GM19099 (cell line): Measurements from ENCODE around the gene KPNA5.

Source experiments
- POLR2A ChIP-seq: IDR thresholded peaks from 3 replicates; pipeline ENCODE4 v1.6.1; 2011; ENCODE audit warnings: low read depth; ENCODE audit not compliant: insufficient read length; ENCODE audit errors: extremely low read depth

Gene KPNA5

DNA sequence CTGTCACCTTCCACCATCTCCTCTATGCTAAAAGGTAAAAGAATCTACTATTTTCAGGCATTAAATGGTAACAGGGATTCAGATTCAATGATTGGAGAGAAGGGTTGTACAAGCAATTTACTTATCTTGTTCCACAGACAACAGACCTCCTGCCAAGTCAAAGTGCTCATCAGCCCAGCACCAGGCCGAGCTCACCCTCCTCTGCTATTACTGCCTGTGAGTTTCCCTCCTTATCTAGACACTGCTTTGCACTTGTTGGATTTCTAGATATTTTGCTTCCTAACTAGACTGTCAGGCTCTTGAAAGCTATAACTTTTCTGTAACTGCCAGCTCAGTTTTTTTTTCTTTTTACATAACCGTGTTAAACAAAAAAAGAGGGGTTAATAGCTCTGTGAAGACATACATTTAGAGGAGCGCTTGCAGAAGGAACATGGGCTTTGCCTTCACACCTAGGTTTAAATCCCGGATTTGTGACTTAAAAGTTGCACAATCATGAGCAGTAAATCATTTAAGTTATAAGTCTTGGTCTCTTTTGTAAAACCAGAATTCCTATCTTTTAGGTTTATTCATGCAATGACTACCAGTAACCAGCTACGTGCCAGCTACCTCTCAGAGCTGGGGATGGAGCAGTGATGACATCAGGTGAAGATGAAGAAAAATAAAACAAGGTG is 85.6 kb downstream of the KPNA5 start:
- TF ChIP-seq POLR2A = no peak

GRCh38 chr6:116767715-116768114 is 86.7 kb downstream of the KPNA5 start:
- no peak for TF ChIP-seq POLR2A

DNA sequence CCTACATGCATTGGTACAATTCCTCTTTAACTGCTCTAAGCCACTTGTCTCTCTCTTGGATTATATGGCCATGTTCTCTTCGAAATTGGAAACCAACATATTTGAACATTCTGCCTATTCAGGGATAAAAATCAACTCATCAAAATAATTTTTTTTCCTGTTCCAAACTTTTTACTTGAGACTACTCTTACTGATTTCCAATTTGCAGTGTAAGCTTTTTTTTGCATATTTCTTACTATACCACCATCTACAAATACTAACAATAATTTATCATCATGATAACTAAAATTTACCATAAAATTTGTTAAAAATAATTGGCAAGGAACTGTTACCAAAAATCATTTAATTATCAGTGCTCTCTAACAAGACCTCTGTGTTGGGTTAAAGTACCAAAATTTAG is 91.4 kb downstream of the KPNA5 start:
- no peak for TF ChIP-seq POLR2A

DNA sequence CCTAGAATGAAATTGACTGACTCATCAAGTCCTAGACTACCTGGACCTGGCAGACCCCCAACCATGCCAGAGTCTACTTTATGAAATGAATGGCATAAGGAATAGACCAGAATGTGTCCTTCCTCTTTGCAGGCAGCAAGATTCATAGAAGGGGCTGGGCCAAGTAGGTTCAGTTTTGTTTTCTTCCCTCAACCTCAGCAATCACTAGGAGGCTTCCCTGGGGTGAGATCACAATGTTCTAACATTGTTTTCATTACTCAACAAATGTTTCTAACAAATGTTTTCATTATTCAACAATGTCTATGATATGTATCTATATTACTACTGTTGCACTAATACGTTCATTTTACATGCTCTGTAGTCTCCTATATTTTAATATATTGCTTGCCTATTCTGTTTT is 92.9 kb downstream of the KPNA5 start:
- TF ChIP-seq POLR2A = no peak

DNA sequence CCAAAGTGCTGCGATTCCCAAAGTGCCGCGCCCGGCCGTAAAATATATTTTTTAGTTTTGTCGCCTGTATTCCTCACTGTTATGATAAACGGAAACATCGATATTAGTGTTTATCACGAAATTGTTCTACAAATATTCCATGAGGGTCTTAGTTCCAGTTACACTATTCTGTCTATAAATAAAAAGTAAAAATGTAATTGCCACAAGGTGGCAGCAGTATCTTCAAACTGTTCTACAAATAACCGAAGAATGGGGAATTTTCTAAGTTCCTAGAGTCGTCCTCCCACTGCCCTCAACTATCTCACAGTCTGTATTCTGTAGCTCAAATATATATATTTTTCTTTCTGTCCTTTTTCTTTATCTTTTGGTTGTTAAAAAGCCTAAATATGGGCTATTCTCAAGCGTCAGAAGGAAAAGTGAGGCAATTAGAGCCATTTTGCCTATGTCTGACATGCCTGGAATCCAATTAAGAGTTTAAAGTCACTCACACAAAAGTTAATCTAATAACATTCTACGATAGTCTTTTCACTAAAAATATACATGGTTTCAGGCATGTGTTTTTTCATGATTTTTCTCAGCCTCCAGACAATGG is 98.7 kb downstream of the KPNA5 start:
- TF ChIP-seq POLR2A = no peak

DNA sequence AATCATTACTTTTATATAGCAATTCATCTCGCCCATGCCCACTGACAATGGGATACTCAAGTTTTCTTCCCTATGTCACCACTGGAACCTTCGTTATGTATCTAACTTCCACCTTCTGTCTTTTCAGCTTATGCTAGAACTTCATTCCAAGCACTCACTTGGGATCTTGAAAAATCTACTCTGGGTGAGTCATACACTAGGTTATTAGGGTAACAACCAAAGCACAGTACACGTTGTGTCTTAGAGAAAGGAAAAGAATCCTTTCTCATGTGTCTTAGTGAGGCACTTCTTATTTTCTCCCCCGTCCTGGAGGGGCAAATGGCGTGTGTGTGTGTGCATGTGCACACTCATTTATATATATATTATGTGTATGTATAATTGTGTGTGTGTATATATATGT is 102.8 kb downstream of the KPNA5 start:
- no peak for TF ChIP-seq POLR2A
